OCI-LY7 (cell line): ENCODE results near the gene CIROP. TPM values are rescaled to one million over a fixed set of nuclear protein-coding genes. Genes with fewer than 3 reads are reported as not detected.

ENCODE experiments used
- BruUV-seq: library from RNA; stranded (reverse); fragments of 400-500 nt; replicated peaks from 2 replicates; lab custom pipeline; 2021; lab: Mats Ljungman, UMichigan
- CTCF ChIA-PET: fragments of 300-600 bp; sonication (Branson Sonifier 250); formaldehyde crosslinking; loops from one replicate; lab custom pipeline; 2022; ENCODE audit warnings: antibody characterized with exemption; ENCODE audit not compliant: unreplicated experiment; lab: Charles Lee
- POLR2A ChIA-PET: fragments of 300-600 bp; sonication (Branson Sonifier 250); formaldehyde crosslinking; loops from one replicate; lab custom pipeline; 2022; ENCODE audit warnings: antibody characterized with exemption; lab: Charles Lee
- DNase-seq: peaks from one replicate; pipeline ENCODE4 v3.0.0-alpha.2; 2015; ENCODE audit warnings: low spot score
- H2AFZ ChIP-seq: fragments of 200-600 bp; sonication (generic), shearing (Covaris generic); 2 replicates; pipeline ENCODE4 v1.6.1; 2014; ENCODE audit warnings: mild to moderate bottlenecking, antibody characterized with exemption, low read length, moderate library complexity
- H3K27ac ChIP-seq: fragments of 200-600 bp; sonication (generic); 2 replicates; pipeline ENCODE4 v1.5.1; 2014; ENCODE audit warnings: mixed run types, low read depth, mild to moderate bottlenecking, moderate library complexity, low read length, inconsistent platforms; ENCODE audit not compliant: poor library complexity, severe bottlenecking
- H3K36me3 ChIP-seq: fragments of 200-600 bp; sonication (generic); 2 replicates; pipeline ENCODE4 v1.6.1; 2014; ENCODE audit warnings: mild to moderate bottlenecking, antibody characterized with exemption, low read length, moderate library complexity, mixed read lengths; ENCODE audit not compliant: insufficient read depth
- H3K4me1 ChIP-seq: fragments of 200-600 bp; sonication (generic); 2 replicates; pipeline ENCODE4 v1.5.1; 2014; ENCODE audit warnings: mild to moderate bottlenecking, low read length; ENCODE audit not compliant: insufficient read depth, poor library complexity, severe bottlenecking
- H3K4me2 ChIP-seq: fragments of 200-600 bp; sonication (generic); 2 replicates; pipeline ENCODE4 v1.6.1; 2014; ENCODE audit warnings: mild to moderate bottlenecking, low read length
- H3K4me3 ChIP-seq: fragments of 200-600 bp; sonication (generic); 2 replicates; pipeline ENCODE4 v1.5.1; 2014; ENCODE audit warnings: mild to moderate bottlenecking, low read depth, low read length; ENCODE audit not compliant: poor library complexity, severe bottlenecking
- H3K79me2 ChIP-seq: fragments of 200-600 bp; sonication (generic); 2 replicates; pipeline ENCODE4 v1.6.1; 2016; ENCODE audit warnings: low read depth, mild to moderate bottlenecking, low read length, moderate library complexity, mixed read lengths; ENCODE audit not compliant: insufficient read depth
- H3K9me2 ChIP-seq: fragments of 200-600 bp; sonication (generic); 2 replicates; pipeline ENCODE4 v1.6.1; 2016; ENCODE audit warnings: mild to moderate bottlenecking, low read length, mixed read lengths; ENCODE audit not compliant: insufficient read depth
- H3K9me3 ChIP-seq: fragments of 200-600 bp; sonication (generic); 2 replicates; pipeline ENCODE4 v1.6.1; 2014; ENCODE audit warnings: mild to moderate bottlenecking, mixed run types, low read length, mixed read lengths
- H4K20me1 ChIP-seq: fragments of 200-600 bp; sonication (generic); 2 replicates; pipeline ENCODE4 v1.6.1; 2014; ENCODE audit warnings: mild to moderate bottlenecking, antibody characterized with exemption, low read length, moderate library complexity, mixed read lengths; ENCODE audit not compliant: insufficient read depth
- CTCF ChIP-seq: fragments of 200-600 bp; sonication (generic); conservative IDR thresholded peaks from 2 replicates; pipeline ENCODE4 v1.5.1; 2014; ENCODE audit warnings: mild to moderate bottlenecking, antibody characterized with exemption, low read length, moderate library complexity, mixed read lengths
- EZH2phosphoT487 ChIP-seq: fragments of 200-600 bp; sonication (generic); IDR thresholded peaks from 2 replicates; pipeline ENCODE4 v1.6.1; 2018; ENCODE audit warnings: low read depth, borderline replicate concordance, mild to moderate bottlenecking, mixed run types, antibody characterized with exemption, low read length, moderate library complexity, mixed read lengths
- intact Hi-C: fragments of 100-400 bp; cut with micrococcal nuclease; formaldehyde crosslinking; loops from one replicate; pipeline ENCODE4 v1.10.0; 2022; ENCODE audit not compliant: unreplicated experiment
- total RNA-seq, 2 experiments: library from RNA; depleted of rRNA in 1 of 2; stranded (reverse); fragments of >200 nt in 1 of 2; shearing (Covaris generic) in 1 of 2; gene quantifications; 2 replicates each; pipeline ENCODE4 v1.2.3, GENCODE V29; 2014 to 2022

The CIROP gene
- total RNA-seq, 2 experiments from 2014 or later: not detected

GRCh38 chr14:23051141-23052057, 53.4 kb downstream of the CIROP start:
- CTCF ChIA-PET: no interaction called here
- TF ChIP-seq CTCF: no peak
- no peak for TF ChIP-seq EZH2phosphoT487
- Histone ChIP-seq H3K4me3 (no peak overlapping the region), H3K9me2 (no peaks in the 10 kb centered on the region), H3K79me2 (no peaks in the 10 kb centered on the region), H2AFZ (no peak overlapping the region), H3K36me3 (no peaks in the 10 kb centered on the region), H3K27ac (no peak overlapping the region), H3K4me2 (no peak overlapping the region), H3K9me3 (no peaks in the 10 kb centered on the region), H4K20me1 (no peaks in the 10 kb centered on the region), H3K4me1 (peaks cover 5% of the 10 kb centered on the region)
- POLR2A ChIA-PET: interaction anchor here (0.6 kb wide), 2 partner anchors 10 to 41 kb away, joined by 3 read pairs; no protein-coding TSS in a partner anchor
- BruUV-seq: no TSS peak
- no peak for DNase-seq
- intact Hi-C loops: loop anchor here (10.0 kb wide), 1 partner anchor 477 kb away; no protein-coding TSS in a partner anchor

Other genes with a start within 250 kb of the CIROP start
- gene LRP10, start 233.2 kb downstream of the CIROP start, total RNA-seq (2014; rRNA removed; shearing (Covaris generic)): 19.0 and 25.5 TPM in 2 replicates
- gene LRP10, start 233.2 kb downstream of the CIROP start, total RNA-seq (2022): 53.3 and 55.1 TPM in 2 replicates
- gene REM2, start 221.8 kb downstream of the CIROP start, total RNA-seq (2014; rRNA removed; shearing (Covaris generic)): 1.1 and 5.7 TPM in 2 replicates
- 1.5 and 2.1 TPM in 2 replicates for gene REM2, start 221.8 kb downstream of the CIROP start, total RNA-seq (2022)
- 81.0 and 106 TPM in 2 replicates for gene RBM23, start 185.8 kb downstream of the CIROP start, total RNA-seq (2014; rRNA removed; shearing (Covaris generic))
- 90.1 and 91.0 TPM in 2 replicates for gene RBM23, start 185.8 kb downstream of the CIROP start, total RNA-seq (2022)
- 82.2 and 93.1 TPM in 2 replicates for gene PRMT5, start 175.6 kb downstream of the CIROP start, total RNA-seq (2014; rRNA removed; shearing (Covaris generic))
- 124 and 135 TPM in 2 replicates for gene PRMT5, start 175.6 kb downstream of the CIROP start, total RNA-seq (2022)
- 105 and 126 TPM in 2 replicates for gene HAUS4, start 147.9 kb downstream of the CIROP start, total RNA-seq (2014; rRNA removed; shearing (Covaris generic))
- gene HAUS4, start 147.9 kb downstream of the CIROP start, total RNA-seq (2022): 96.7 and 103 TPM in 2 replicates
- 0.13 and 0.22 TPM in 2 replicates for gene AJUBA, start 122.4 kb downstream of the CIROP start, total RNA-seq (2014; rRNA removed; shearing (Covaris generic))
- 0.37 and 0.88 TPM in 2 replicates for gene AJUBA, start 122.4 kb downstream of the CIROP start, total RNA-seq (2022)
- gene C14orf93, start 94.8 kb downstream of the CIROP start, total RNA-seq (2014; rRNA removed; shearing (Covaris generic)): 13.8 and 17.9 TPM in 2 replicates
- 15.2 and 17.4 TPM in 2 replicates for gene C14orf93, start 94.8 kb downstream of the CIROP start, total RNA-seq (2022)
- gene PSMB5, start 70.1 kb downstream of the CIROP start, total RNA-seq (2014; rRNA removed; shearing (Covaris generic)): 111 and 133 TPM in 2 replicates
- gene PSMB5, start 70.1 kb downstream of the CIROP start, total RNA-seq (2022): 85.5 and 122 TPM in 2 replicates
- not detected in 2 replicates for gene PSMB11, start 62.8 kb downstream of the CIROP start, total RNA-seq (2014; rRNA removed; shearing (Covaris generic))
- gene PSMB11, start 62.8 kb downstream of the CIROP start, total RNA-seq (2022): not detected in 2 replicates
- gene CDH24, start 47.5 kb downstream of the CIROP start, total RNA-seq (2014; rRNA removed; shearing (Covaris generic)): 1.1 and 1.5 TPM in 2 replicates
- 0.46 and 0.51 TPM in 2 replicates for gene CDH24, start 47.5 kb downstream of the CIROP start, total RNA-seq (2022)
- 107 and 130 TPM in 2 replicates for gene ACIN1, start 9.9 kb downstream of the CIROP start, total RNA-seq (2014; rRNA removed; shearing (Covaris generic))
- 203 and 206 TPM in 2 replicates for gene ACIN1, start 9.9 kb downstream of the CIROP start, total RNA-seq (2022)
- gene C14orf119, start 9.5 kb downstream of the CIROP start, total RNA-seq (2014; rRNA removed; shearing (Covaris generic)): 25.9 and 44.5 TPM in 2 replicates
- 37.0 and 42.4 TPM in 2 replicates for gene C14orf119, start 9.5 kb downstream of the CIROP start, total RNA-seq (2022)
- 0.67 and 1.1 TPM in 2 replicates for gene CEBPE, start 14.3 kb upstream of the CIROP start, total RNA-seq (2014; rRNA removed; shearing (Covaris generic))
- 2.2 and 2.3 TPM in 2 replicates for gene CEBPE, start 14.3 kb upstream of the CIROP start, total RNA-seq (2022)
- 0.49 and 4.0 TPM in 2 replicates for gene SLC7A8, start 78.7 kb upstream of the CIROP start, total RNA-seq (2014; rRNA removed; shearing (Covaris generic))
- 6.2 and 11.4 TPM in 2 replicates for gene SLC7A8, start 78.7 kb upstream of the CIROP start, total RNA-seq (2022)
- gene RNF212B, start 132.9 kb upstream of the CIROP start, total RNA-seq (2014; rRNA removed; shearing (Covaris generic)): not detected in 2 replicates
- gene RNF212B, start 132.9 kb upstream of the CIROP start, total RNA-seq (2022): not detected in 2 replicates
- 6.3 and 7.1 TPM in 2 replicates for gene HOMEZ, start 181.1 kb upstream of the CIROP start, total RNA-seq (2014; rRNA removed; shearing (Covaris generic))
- 16.5 and 17.2 TPM in 2 replicates for gene HOMEZ, start 181.1 kb upstream of the CIROP start, total RNA-seq (2022)
- 24.4 and 31.0 TPM in 2 replicates for gene PPP1R3E, start 197.9 kb upstream of the CIROP start, total RNA-seq (2014; rRNA removed; shearing (Covaris generic))
- 95.5 and 102 TPM in 2 replicates for gene PPP1R3E, start 197.9 kb upstream of the CIROP start, total RNA-seq (2022)
- 7.2 and 8.6 TPM in 2 replicates for gene BCL2L2, start 201.8 kb upstream of the CIROP start, total RNA-seq (2014; rRNA removed; shearing (Covaris generic))
- gene BCL2L2, start 201.8 kb upstream of the CIROP start, total RNA-seq (2022): 17.4 and 18.0 TPM in 2 replicates
- gene PABPN1, start 216.5 kb upstream of the CIROP start, total RNA-seq (2014; rRNA removed; shearing (Covaris generic)): 120 and 167 TPM in 2 replicates
- 314 and 319 TPM in 2 replicates for gene PABPN1, start 216.5 kb upstream of the CIROP start, total RNA-seq (2022)
- gene SLC22A17, start 247.9 kb upstream of the CIROP start, total RNA-seq (2014; rRNA removed; shearing (Covaris generic)): not detected in 2 replicates
- gene SLC22A17, start 247.9 kb upstream of the CIROP start, total RNA-seq (2022): not detected in 2 replicates